HG02852 (cell line): ENCODE data around the gene MLST8.
"Not testable (repeated sequence)": the region's sequence is repeated elsewhere in the genome, so short reads cannot be mapped to it uniquely, and the experiment has no call there.

Source experiments
- ATAC-seq: cut with Tn5 transposase; IDR thresholded peaks from one replicate; pipeline ENCODE4 v1.9.1; 2021; ENCODE audit warnings: mild to moderate bottlenecking, moderate library complexity; ENCODE audit not compliant: unreplicated experiment

Gene MLST8

DNA sequence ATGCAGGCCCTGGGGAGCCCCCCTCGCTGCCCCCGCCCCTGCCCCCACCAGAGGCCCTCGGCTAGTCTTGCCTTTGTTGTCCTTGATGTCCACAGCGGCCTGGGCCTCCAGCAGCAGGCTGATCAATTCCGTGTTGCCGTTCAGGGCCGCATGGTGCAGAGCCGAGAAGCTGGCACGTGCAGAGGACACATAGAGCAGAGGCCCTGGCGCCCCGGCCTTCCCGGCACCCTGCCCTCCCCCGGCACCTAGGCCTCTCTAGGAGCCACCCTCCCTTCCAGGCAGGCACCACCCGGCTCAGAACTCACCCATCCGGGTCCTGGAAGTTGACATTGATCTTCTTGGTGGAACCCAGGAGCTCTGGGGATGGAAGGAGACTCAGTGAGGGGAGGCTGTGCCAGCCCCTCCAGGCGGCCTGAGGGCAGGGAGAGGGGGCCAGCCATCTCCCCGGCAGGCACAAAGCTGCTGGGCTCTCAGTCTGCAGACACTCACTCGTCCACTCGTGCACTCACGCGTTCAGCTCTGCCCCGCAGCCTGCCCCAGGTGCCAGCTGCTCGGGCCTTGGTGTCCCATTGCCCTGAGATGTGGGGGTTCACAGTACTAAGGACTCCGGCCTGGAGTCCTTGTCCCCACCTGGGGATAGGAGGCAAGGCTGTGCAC, 15.1 kb upstream of the MLST8 start:
- no peak for ATAC-seq

DNA sequence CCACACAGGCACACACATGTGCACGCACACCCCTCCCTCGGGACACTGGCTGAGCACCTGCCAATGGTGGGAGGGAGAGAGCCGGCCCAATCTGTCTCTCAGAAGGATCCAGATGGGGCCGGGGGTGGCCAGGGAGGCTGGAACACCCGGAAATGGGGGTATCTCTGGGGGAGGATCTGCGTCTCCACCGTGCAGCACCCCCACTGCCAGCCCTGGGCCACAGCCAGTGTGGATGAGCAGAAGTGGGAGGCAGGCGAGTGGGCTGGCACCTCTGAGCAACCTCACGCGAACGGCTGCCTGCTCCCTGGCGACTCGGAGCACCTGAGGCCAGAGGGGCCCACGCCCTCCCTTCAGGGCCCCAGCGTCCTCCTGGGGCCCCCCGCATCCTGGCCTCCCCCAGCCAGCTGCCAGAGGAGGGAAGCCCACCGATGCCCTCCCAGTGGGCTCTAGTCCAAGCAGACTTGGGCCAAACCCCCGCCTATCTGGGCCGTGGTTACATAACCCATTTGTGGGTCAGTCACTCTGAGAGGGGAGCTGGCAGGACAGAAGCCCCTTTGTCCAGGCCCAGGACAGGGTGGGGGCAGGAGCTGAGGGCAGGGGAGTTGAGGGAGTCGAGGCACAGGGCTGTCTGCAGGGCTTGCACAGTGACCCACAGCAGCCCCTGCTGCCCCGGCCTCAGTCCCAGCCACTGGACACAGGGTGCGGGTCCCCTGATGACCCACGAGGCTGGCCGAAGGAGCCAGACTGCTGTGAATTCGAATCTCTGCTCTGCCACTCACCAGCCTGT, 14.4 kb upstream of the MLST8 start:
- ATAC-seq: no peak

DNA sequence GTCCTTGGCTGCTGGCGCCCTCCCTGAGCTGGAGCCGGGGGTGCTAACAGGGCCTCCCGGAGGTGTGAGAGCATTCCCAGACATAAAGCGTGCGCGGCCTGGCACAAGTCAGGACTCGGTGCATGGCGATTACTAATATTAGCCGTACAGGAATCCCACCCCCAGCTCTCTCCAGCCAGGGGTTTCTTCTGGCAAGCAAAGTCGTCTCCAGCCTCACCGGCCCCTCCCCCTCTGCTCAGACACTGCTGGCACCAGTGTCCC, 13.9 kb upstream of the MLST8 start:
- no peak for ATAC-seq

DNA sequence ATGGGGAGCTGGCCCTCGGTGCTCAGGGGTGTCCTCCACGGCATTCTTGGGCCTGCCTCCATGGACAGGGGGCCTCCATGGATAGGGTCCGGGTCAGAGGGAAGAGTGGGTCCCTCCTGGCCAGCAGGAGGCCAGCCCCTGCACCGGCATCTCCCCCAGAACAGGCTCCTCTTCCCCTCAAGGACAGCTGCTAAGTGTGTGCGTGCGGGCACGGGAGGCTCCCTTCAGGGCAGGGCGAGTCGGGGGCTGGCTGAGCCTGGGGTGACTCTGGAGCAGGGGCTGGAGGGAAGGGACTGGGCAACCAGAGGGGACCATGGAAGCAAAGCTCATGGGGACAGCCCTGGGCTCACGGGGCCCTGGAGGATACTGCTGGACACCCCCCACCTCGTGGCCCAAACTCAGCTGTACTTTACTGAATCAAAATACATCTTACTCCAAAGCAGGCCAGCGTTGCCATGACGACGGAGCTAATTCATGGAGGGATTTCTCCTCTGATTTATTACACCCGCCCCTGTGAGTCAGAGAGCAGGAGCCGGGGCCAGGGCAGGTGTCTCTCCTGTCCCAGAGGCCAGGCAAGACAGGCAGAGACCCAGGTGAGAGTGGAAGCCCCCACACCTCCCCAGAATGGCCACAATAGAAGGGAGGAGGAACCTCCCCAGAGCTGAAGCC, 11.0 kb upstream of the MLST8 start:
- no peak for ATAC-seq

DNA sequence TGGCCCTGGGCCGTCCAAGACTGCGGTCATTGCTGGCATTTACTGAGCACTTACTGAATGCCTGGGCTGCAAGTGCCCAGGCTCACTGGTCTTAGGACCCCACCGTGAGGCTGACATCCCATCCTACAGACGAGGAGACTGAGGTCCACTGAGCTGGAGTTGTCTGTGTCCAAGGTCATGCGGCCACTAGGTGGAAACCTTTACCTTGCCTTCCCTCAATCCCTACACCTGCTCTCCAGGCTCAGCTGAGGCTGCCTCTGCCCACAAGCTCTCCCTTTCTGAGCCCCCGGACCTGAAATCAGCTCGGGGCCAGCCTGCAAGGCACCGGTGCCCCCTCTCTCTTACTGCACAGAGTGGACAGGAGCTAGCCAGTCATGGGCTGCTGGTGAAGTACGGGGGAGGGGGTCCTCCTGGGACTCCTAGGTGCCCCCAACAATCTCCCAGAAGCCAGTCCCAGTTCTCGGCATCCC, 10.4 kb upstream of the MLST8 start:
- ATAC-seq: no peak

DNA sequence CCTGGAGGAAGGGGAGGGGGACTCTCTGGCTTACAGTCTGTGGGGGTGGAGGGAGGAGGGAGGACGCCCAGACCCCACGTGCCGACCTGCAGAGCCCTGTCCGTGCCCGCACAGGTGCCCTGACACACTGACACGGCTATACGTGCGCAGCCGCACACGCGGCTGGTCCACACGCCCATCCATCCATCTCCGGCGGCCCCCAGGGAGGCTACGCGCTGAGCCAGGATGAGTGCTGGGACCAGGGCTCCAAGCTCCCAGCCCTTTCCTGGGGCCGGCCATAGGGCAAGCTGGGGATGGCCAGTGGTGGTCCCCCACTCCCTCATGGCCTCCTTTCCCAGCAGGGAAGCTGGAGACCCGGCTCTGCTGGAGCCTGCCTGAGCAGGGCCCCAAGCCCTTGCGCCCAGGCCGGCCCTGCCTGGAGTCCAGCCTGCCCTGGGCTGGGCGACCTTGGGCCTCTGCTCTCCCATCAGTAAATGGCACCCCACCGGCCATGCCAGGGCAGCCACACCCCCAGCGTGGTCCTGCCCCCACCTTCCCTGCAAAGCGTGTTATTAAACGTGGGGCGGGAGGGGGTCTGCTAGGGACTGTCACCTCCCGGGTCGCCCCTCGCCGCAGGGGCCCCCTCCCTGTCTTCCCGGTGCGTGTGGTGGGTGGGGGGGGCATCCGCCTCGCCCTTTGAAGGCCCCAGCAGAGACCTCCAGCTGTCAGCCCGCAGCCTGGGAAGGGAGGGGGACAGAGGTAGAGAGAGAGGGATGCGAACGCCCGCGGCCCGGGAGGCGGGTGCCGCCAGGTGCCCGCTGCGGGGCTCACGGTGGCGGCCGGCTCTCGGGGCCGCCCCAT, 9.7 kb upstream of the MLST8 start:
- no peak for ATAC-seq

DNA sequence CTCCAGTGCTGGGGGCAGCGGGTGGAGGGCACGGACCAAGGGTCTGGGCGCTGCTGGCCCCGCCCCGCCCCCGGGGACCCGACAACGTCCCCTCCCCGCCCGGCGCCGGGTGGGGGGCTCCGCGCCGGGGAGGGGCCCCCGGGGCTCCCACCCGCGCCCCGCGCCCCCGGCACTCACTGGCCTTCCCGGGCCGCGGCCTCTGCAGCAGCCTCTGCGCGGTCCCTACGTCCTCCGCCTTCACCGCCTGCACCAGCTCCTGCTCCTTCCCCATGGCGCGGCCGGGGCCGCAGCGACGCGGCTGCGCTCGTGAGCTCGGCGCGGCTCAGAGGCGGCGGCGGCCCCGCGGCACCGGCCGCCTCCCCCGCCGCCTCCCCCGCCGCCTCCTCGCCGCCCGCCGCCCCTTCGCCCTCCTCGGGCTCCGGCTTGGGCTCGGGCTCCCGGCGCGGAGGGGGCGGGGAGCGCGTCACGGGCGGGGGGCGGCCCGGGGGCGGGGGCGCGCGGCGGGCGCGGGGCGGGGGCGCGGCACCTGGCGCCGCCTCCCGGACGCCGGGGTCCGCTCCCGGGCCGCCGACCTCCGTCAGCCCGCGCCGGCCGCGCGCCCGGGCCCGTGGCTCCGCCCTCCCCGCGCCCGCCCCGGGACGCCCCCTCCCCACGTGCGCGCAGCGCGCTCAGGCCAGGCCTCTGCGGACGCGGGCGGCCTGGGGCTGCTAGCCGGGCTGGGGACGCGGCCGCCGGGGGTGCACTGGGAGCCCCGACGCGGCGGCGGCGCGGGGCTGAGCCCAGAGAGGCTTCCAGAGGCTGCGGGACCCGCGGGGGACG, 8.9 kb upstream of the MLST8 start, which contains the start of gene CASKIN1:
Gene CASKIN1, minus strand, starts transcription at position 444 of the 819 bp plus-strand sequence. Its CDS starts 173 bp downstream, at position 271.
- no peak for ATAC-seq

DNA sequence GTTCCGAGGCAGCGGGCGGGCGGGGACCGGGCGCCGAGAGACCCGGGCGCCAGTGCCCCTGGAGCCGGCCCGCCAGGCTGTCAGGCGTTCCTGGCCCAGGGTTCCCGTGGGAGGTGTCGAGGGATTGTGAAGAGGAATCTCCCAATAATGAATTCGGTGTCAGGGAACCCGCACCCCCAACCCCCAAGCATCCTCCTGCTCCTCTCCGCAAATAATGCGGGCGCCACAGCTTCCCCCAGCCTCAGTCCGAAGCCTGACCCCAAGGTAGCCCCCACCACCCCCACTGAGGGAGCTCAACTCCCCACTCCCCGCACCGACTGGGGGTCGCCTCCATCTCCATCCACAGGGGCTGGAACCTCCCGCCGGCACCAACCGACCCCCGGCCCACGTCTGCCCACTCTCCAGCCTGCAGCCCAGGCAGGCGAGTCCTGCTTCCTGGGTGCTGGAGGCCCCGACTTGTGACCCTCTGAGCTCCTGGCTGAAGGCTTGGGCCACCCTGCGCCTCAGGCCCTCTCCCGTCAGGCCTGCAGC, 8.2 kb upstream of the MLST8 start:
- ATAC-seq: no peak

DNA sequence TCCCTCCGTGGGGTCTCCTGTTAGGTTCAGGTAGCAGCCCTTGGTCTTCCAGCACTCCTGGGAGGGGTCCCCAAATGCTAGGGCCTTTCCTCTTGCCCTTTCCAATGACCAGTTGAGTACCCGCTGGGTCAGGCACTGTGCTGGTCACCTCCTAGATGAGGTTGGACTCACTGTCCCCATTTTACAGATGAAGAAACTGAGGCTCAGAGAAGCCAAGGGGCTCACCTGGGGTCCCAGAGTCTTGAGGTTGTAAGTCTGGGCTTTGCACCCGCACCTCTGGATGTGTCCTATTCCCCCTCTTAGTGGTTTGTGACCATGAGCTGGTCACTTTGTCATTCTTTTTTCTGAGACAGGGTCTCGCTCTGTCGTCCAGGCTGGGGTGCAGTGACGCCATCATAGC, 7.5 kb upstream of the MLST8 start:
- ATAC-seq: no peak

DNA sequence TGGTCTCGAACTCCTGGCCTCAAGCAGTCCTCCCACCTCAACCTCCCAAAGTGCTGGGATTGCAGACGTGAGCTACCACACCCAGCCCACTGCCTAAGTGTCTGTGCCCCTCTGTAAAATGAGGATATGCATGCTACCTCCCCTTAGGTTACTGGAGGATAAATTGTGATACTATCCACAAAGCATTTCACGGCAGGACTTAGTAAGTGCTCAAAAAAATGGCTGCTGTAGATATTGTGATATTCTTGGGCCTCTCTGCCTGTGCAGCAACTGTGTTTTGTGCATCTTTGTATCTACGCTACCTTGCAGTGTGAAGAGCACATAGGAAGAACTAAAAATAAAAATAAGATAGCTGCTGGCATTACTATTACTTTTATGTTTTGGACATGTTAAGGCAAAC, 7.0 kb upstream of the MLST8 start:
- ATAC-seq: no peak

DNA sequence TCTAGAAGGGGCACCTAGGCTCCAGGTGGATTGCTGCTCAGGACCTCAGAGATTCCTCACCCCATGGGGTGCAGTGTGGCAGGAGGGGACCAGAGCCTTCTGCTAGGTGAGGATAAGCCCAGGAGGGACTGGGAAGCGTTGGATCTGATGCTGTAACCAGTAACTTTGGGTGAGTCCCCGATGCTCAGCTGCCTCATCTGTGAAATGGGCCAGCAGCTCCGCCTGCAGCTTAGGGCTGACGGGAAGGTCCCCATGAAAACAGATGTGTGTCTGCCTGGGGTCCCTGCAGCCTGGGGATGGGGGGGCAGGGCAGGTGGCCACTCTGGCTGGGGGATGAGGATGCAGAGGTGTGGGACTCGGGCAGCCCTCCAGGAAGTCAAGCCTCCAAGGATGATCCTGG, 6.2 kb upstream of the MLST8 start:
- ATAC-seq: no peak

DNA sequence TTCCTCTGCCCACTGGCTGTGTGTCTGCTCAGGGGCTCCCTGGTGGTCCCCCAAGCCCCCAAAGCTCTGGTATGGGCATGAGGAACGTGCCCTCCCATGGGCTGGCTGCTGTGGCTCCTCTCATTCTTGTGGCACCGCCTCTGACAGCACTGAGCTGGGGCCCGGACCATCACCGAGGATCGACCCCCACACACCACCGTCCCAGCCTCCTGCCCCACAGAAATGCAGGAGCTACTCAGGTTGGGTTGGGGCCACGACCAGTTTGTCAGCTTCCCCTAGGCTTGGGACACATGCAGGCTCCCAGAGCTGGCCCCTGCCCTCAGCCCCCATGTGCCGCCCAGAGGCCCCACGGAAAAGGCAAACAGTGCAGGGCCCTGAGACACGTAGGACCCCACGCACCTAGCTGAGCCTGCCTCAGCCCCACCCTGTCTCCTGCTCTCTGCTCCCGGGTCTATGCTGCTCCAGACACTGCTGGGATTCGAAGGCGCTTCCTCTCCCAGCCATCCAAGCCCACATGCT, 5.6 kb upstream of the MLST8 start:
- no peak for ATAC-seq

DNA sequence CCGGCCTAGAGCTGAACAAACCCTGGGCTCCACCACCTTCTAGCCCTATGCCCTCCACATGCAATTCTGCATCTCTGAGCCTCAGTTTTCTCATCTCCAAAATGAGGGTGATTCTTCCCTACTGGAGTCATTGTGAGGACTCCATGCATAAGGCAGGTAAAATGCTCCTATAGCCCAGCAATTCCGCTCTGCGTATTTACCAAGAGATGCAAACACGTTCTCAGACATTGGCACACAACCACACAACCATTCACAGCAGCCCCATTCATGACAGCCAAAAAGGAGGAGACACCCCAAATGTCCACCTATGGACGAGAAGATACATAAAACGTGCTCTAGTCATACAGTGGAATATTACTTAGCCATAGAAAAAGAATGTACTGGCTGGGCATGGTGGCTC, 4.9 kb upstream of the MLST8 start:
- ATAC-seq: no peak

DNA sequence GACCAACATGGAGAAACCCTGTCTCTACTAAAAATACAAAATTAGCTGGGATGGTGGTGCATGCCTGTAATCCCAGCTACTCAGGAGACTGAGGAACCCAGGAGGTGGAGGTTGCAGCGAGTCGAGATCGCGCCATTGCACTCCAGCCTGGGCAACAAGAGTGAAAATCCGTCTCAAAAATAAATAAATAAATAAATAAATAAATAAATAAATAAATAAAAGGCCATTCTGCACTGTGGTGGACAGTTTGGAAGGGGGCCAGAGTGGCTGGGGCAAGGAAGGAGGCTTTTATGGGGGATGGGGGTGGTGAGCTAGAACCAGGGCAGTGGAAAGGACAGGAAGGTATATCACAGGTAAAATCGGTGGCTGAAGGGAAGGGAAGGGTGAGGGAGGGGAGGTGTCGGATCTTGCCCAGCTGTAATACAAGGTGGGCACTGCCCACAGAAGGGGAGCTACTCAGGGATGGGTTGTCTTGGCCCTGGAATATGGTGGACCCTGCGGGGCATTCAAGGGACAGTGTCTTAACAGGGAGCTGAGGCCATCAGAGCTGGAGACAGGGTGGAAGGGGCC, 2.0 kb upstream of the MLST8 start:
- ATAC-seq: not testable (repeated sequence)

DNA sequence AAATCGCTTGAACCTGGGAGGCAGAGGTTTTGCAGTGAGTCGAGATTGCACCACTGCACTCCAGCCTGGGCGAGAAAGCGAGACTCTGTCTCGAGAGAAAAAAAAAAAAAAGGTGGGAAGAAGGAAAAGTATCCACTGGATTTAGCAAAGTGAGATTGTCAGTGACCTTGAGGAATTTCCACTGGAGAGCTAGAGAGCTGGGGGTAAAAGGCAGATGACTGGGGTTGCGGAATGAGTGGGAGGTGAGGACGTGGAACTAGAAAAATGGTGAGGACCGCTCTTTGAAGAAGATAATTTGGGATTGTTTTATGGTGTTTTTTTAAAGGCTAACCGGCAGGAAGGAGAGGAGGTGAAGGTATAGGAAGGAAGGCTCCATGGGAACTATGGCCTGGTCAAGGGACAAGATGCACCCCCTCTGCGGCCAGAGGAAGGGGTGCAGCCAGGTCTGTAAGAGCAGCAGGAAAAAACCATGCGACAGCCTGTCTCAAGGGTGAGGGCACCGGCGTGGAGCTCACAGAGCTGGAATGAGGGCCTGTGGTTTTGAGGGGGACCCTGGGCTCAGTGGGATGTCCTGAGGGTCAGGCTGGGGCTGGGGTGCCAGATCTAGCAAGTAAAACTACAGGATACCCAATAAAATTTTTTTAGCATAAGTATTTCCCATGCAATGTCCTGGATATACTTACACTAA, 694 bp upstream of the MLST8 start:
- ATAC-seq: no peak

DNA sequence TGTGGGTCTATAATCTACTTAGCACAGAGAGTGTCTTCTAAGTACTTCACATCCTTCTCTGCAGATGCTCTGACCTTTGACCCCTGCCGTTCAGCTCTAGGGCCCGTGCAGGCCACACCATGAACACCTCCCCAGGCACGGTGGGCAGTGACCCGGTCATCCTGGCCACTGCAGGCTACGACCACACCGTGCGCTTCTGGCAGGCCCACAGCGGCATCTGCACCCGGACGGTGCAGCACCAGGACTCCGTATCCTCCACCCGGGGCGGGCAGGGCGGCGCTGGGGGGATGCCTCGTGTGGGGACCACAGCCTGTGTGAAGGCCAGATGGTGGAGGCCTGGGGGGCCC, 686 bp downstream of the MLST8 start:
- ATAC-seq: no peak

DNA sequence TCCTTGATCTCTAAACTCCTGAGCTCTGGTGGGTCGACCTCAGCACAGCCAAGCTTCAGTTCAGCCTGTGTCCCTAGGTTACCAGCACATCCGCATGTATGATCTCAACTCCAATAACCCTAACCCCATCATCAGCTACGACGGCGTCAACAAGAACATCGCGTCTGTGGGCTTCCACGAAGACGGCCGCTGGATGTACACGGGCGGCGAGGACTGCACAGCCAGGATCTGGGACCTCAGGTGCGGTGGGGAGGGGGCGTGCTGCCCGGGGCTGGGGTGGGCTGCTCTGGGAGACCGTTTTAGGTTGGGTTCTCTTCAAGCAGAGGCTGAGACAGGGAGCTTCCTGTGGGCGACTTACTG, 1.1 kb downstream of the MLST8 start:
- no peak for ATAC-seq

DNA sequence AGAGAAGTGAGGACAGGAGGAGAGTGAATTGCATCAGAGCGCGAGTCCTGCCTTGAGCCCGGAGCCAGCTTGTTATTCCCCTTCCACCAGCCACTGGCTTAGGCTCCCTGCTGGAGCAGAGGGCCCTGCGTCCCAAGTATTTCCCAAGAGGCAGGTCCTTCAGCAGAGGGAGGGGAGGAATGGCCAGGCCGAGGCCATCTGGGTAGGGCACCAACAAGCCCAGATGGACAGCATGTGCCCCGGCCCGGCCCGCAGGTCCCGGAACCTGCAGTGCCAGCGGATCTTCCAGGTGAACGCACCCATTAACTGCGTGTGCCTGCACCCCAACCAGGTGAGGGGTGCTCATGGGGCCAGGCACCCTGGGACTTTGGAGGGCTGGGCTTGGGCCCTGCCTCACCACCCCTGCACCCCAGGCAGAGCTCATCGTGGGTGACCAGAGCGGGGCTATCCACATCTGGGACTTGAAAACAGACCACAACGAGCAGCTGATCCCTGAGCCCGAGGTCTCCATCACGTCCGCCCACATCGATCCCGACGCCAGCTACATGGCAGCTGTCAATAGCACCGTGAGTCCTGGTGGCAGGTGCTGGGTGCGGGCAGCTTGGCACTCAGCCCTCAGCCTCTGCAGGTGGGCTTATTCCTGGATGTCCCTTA, 1.7 kb downstream of the MLST8 start:
- ATAC-seq: no peak

DNA sequence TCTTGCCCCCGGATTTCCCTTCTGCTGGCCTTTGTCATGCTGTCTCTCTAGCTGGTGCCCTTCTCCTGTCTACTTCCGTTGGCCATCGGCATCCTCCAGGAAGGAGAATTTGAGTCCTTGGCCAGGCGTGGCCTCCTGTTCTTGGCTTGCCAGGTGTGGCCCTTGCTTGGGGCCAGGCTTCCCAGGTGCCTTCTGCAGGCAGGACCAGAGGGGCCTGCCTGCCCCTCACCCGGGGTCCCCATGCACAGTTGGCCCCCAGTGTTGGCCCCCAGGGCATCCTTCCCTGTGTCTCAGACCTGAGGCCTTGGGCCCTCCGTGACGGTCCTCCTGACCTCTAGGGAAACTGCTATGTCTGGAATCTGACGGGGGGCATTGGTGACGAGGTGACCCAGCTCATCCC, 2.6 kb downstream of the MLST8 start:
- ATAC-seq: no peak
